IPS-18c (cell line): Measurements from ENCODE around the gene ZFAND5.

Source experiments
- H3K4me3 ChIP-seq: 2 replicates; pipeline ENCODE4 v1.7.0; 2013; ENCODE audit warnings: low read depth, mild to moderate bottlenecking, low read length, moderate library complexity; ENCODE audit not compliant: insufficient read depth
- H3K9me3 ChIP-seq: one replicate; pipeline ENCODE4 v1.6.1; 2013; ENCODE audit warnings: mild to moderate bottlenecking, low read length, moderate library complexity; ENCODE audit not compliant: control insufficient read depth, insufficient read depth

ZFAND5 gene

DNA sequence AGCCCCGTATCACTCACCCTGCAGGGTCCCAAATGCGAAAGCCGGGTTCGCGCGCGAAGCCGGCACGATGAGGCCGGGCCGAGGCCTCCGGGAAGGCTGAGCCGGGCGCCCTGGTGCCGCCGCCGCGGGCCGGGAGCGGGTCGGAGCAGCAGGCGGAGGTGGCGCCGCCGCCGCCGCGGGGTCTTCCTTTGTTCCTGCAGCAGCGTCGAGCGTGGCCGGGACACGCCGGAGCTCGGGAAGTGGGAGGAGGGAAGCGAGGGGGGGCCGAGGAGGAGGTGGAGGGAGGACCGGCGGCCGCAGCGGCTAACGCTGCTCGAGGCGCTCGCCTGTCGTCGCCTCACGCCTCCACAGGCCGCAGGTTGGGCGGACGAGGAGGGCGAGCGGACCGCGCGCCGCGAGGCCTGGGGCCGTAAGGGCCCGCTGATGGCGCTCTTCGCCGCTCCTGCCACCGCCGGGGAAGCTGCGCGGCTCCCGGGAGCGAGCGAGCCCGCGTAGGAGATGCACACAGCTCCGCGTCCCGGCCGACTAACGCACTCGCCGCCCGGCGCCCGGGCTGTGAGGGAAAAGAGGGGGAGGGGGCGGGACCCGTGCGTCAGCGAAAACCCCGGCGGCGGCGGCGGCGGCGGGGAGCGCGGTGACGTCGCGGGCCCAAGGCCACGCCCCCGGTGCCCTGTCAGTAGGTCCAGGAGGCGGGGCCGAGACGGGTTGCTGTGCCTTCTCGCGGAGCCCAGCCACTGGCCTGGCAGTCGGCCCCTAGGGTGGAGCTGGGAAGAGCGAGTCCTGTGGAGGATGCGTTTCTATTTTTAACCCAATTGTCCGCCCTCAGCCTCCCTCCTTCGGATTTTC, at the start of gene ZFAND5:
Gene ZFAND5, minus strand, starts transcription at position 530 of the 846 bp plus-strand sequence. CDS start 4,430 bp downstream, outside the sequence.
- no peaks in the 10 kb centered on the region for H3K9me3 ChIP-seq
- H3K4me3 ChIP-seq = peak within 1 kb of the TSS; percentile 88

DNA sequence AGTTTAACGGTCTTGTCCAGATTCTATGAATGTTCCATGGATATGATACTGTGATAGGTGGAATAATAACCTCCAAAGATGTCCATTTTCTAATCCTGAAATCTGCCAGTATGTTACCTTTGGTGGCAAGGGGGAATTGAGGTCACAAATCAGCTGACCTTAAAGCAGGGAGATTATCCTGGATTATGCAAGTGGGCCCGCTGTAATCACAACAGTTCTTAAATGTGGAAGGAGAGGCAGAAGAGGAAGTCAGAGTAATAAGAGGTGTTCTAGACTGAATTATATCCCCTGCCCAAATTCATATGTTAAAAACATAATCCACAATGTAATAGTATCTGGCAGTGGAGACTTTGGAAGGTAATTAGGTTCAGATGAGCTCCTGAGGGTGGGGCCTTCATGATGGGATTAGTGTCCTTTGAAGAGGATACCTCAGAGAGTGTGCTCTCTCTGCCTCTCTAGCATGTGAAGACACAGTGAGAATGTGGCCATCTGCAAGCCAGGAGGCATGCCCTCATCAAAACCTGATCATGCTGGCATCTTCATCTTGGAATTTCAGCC, 47.6 kb upstream of the ZFAND5 start:
- H3K9me3 ChIP-seq = no peaks in the 10 kb centered on the region

GRCh38 chr9:72410214-72410613, 45.2 kb upstream of the ZFAND5 start:
- H3K4me3 ChIP-seq = no peak overlapping the region
- H3K9me3 ChIP-seq = no peaks in the 10 kb centered on the region

More for the DNA sequence above, 47.6 kb upstream of the ZFAND5 start:
- no peak overlapping the region for H3K4me3 ChIP-seq

GRCh38 chr9:72407114-72407513, 42.1 kb upstream of the ZFAND5 start:
- Histone ChIP-seq H3K4me3 (no peak overlapping the region), H3K9me3 (no peaks in the 10 kb centered on the region)

GRCh38 chr9:72402744-72403143, 37.7 kb upstream of the ZFAND5 start:
- no peaks in the 10 kb centered on the region for H3K9me3 ChIP-seq
- H3K4me3 ChIP-seq = no peak overlapping the region

- H3K9me3 ChIP-seq = no peaks in the 10 kb centered on the region
- H3K4me3 ChIP-seq = no peak overlapping the region
These were observed 36.4 kb upstream of the ZFAND5 start for GRCh38 chr9:72401396-72401795.

DNA sequence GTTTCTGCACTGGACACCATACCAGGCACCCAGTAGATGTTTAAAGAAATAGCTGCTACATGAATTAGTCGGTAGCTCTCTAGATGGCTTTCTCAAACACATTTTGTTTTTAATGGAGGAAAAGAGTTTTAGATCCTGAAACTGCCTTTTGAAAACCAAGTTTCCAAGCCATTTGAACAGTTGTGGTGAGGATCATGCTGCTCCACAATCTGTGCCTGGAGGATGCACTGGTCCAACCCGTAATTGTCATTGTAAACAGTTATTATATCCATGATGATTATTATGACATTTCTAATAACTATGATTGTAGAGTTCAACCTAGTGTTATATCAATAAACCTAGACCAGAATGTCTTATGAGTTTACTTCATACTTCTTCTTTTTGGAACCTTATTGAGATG, 35.9 kb upstream of the ZFAND5 start:
- no peak overlapping the region for H3K4me3 ChIP-seq
- H3K9me3 ChIP-seq = no peaks in the 10 kb centered on the region

DNA sequence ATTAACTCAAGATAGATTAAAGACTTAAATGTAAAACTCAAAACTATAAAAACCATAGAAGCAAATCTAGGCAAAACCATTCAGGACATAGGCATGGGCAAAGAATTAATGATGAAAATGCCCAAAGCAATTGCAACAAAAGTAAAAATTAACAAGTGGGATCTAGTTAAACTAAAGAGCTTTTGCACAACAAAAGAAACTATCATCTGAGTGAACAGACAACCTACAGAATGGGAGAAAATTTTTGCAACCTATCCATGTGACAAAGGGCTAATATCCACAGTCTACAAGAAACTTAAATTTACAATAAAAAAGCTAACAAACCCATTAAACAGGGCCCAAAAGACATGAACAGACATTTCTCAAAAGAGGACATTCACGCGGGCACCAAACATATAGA, 34.4 kb upstream of the ZFAND5 start:
- no peak overlapping the region for H3K4me3 ChIP-seq
- no peaks in the 10 kb centered on the region for H3K9me3 ChIP-seq

DNA sequence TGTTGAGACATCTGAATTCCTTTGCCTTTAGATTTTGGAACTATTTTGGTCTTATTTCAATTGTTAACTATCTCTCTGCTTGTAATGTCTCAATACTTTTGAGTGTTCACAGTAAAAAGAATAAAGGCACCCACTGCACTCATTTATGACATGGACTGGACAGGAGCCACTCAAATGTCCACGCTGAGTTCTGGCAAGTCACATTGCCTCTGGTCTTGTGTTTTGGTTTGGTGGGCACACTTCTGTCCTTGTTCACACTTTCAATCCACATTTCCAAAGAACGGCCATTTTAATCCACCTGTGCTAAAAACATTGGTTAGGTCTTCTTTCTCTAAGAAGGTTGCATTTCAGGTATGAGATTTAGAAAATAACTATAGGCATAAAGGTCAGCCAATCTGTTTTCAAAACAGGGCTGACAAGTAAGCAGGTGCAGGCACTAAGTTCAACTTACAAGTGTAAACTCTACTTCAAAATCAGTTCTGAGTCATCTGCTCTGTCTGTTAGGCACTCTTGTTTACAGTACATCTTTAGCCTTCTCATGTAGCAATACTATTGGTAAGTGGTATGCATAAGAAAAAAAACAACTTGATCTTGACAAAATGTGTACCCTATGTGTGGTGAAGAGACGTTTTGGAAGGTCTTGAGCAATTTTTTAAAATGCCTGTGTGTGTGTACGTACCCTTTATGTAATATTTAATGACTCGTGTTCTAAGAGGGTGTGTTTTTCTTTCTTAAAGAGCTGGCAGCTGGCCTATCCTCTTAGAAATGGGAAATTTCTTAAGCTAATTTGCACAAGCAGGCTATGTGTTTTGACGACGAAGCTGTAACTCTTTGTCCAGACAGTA, 31.5 kb upstream of the ZFAND5 start:
- H3K4me3 ChIP-seq = no peak overlapping the region

GRCh38 chr9:72394066-72394465, 29.1 kb upstream of the ZFAND5 start:
- no peaks in the 10 kb centered on the region for H3K9me3 ChIP-seq
- H3K4me3 ChIP-seq = no peak overlapping the region

More for the DNA sequence above, 31.5 kb upstream of the ZFAND5 start:
- H3K9me3 ChIP-seq = no peaks in the 10 kb centered on the region

DNA sequence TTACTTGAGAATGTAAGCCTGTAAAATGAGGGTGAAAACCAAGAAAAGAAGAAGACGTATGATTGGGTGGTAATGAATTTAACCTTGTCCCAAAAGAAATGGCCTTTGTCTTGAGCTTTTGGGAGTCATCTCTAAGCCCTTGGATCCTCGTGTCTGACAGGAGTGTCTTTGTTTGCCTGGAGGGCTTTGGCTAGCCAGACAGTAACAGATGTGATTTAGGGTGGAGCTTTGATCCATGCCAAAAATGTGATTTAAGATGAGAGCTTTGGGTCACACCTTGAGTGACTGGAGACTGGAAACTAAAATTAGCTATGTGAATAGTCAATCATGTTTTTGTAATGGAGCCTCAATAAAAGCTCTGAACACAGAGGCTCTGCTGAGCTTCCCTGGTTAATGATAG, 25.9 kb upstream of the ZFAND5 start:
- Histone ChIP-seq H3K9me3 (no peaks in the 10 kb centered on the region), H3K4me3 (no peak overlapping the region)

GRCh38 chr9:72386186-72386585, 21.2 kb upstream of the ZFAND5 start:
- H3K4me3 ChIP-seq = no peak overlapping the region
- no peaks in the 10 kb centered on the region for H3K9me3 ChIP-seq

DNA sequence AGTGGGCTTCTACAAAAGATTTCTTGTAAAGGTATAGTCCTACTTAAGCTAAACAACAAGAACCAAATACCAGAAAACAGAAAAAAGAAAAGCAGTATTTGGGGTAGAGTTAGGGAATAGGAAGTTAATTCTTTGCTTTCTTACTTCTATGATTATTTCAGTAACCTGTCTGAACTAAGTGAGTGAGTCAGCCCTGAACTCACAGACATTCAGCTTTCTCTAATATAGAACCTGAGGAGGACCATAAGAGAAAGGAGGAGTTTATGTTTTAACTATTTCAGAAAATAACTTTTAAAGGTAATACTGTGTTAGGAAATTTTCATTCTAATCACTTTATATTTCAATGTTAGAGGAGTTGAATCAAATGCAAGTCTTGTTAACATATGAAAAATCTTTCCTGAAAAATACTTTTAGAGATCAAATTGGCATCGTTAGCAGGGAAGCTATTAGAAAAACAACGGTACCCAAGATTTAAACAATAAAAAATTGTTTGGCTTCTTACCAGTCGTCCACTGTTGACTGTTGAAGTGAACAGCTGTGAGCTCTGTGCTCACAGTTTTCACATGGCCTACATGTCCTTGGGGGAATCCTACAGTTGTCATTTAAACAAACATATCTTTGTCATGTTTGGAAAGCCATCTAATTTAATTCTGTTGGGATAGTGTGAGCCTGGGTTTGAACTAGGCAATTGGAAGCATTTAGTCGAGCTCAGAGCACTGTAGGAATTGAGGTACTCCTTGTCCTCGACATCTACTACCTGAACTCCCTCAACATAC, 19.9 kb upstream of the ZFAND5 start:
- Histone ChIP-seq H3K9me3 (no peaks in the 10 kb centered on the region), H3K4me3 (no peak overlapping the region)

- Histone ChIP-seq H3K9me3 (no peaks in the 10 kb centered on the region), H3K4me3 (no peak overlapping the region)
These were observed 19.1 kb upstream of the ZFAND5 start for GRCh38 chr9:72383978-72384709.

DNA sequence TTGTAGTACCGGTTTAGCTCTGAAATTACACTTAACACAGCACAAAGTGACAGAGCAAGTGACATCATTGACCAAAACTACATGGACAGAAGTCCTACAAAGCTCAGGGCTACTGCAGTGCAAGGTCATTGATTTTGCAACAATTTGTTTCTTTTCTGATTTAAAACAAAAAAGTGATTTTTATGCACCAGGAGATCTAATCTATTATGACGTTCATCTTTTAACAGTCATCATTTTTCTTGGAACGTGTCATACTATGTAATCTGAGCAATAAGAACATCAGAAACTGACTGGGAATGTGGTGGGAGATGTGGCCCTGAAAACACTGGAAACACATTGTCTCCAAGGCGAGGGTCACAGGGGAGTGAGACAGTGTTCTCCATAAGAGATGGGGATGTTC, 17.4 kb upstream of the ZFAND5 start:
- H3K4me3 ChIP-seq = no peak overlapping the region
- no peaks in the 10 kb centered on the region for H3K9me3 ChIP-seq

DNA sequence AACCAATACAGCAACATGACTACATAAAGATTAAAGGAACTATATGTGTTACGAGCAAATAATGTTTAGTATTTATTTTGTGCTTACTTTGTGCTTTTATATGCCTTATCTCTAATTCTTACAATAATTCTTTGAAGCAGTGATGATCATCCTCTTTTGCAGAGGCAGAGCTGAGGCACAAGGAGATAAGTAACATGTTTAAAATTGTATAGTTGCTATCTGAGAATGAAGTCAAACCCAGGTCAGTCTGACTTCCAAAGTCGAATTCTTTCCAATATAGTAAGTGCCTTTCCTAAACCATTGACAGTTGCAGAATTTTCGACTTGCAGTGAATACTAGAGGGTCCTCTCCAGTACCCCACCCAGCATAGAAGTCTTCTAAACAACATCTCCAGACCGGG, 12.0 kb upstream of the ZFAND5 start:
- Histone ChIP-seq H3K9me3 (no peaks in the 10 kb centered on the region), H3K4me3 (no peak overlapping the region)

- H3K9me3 ChIP-seq = no peaks in the 10 kb centered on the region
- H3K4me3 ChIP-seq = no peak overlapping the region
These were observed 6.1 kb upstream of the ZFAND5 start for GRCh38 chr9:72371151-72371550.
